Loucy (cell line): ENCODE data around the gene WIPF2.

Experiments used
- H2AFZ ChIP-seq: fragments of 200-600 bp; sonication (generic); 2 replicates; pipeline ENCODE4 v1.6.0; 2016; ENCODE audit warnings: antibody characterized with exemption, mild to moderate bottlenecking, low read length, moderate library complexity
- H3F3A ChIP-seq: fragments of 200-600 bp; 2 replicates; pipeline ENCODE4 v1.6.0; 2016; ENCODE audit warnings: antibody characterized with exemption, low read depth, mild to moderate bottlenecking
- H3K27me3 ChIP-seq: fragments of 200-600 bp; sonication (generic); 2 replicates; pipeline ENCODE4 v1.6.1; 2014; ENCODE audit warnings: low read length, mild to moderate bottlenecking; ENCODE audit not compliant: insufficient read depth, poor library complexity, severe bottlenecking
- H3K36me3 ChIP-seq: fragments of 200-600 bp; sonication (generic); 2 replicates; pipeline ENCODE4 v1.6.1; 2016; ENCODE audit warnings: low read length; ENCODE audit not compliant: insufficient read depth
- H3K4me1 ChIP-seq: fragments of 200-600 bp; sonication (generic); 2 replicates; pipeline ENCODE4 v1.5.1; 2014; ENCODE audit warnings: low read length, mild to moderate bottlenecking; ENCODE audit not compliant: insufficient read depth, poor library complexity, severe bottlenecking
- H3K4me2 ChIP-seq: fragments of 200-600 bp; sonication (generic); 2 replicates; pipeline ENCODE4 v1.6.0; 2014; ENCODE audit warnings: antibody characterized with exemption, low read length, low read depth, mild to moderate bottlenecking; ENCODE audit not compliant: poor library complexity, severe bottlenecking
- H3K4me3 ChIP-seq: fragments of 200-600 bp; sonication (generic); 2 replicates; pipeline ENCODE4 v1.5.1; 2014; ENCODE audit warnings: low read length, mild to moderate bottlenecking, mixed read lengths; ENCODE audit not compliant: poor library complexity, severe bottlenecking
- H3K79me2 ChIP-seq: fragments of 200-600 bp; sonication (generic); 2 replicates; pipeline ENCODE4 v1.6.1; 2014; ENCODE audit warnings: low read length; ENCODE audit not compliant: insufficient read depth
- H3K9ac ChIP-seq: fragments of 200-600 bp; sonication (generic); 2 replicates; pipeline ENCODE4 v1.6.0; 2014; ENCODE audit warnings: mild to moderate bottlenecking, low read depth, low read length, moderate library complexity; ENCODE audit not compliant: poor library complexity, severe bottlenecking
- H3K9me2 ChIP-seq: fragments of 200-600 bp; sonication (generic); replicated peaks from 2 replicates; pipeline ENCODE4 v1.6.1; 2016; ENCODE audit warnings: low read depth, low read length, mixed read lengths
- H3K9me3 ChIP-seq: fragments of 200-600 bp; sonication (generic); 2 replicates; pipeline ENCODE4 v1.6.1; 2014; ENCODE audit warnings: mild to moderate bottlenecking, antibody characterized with exemption, low read length, low read depth; ENCODE audit not compliant: insufficient read depth
- H4K20me1 ChIP-seq: fragments of 200-600 bp; sonication (generic); 2 replicates; pipeline ENCODE4 v1.6.0; 2014; ENCODE audit warnings: antibody characterized with exemption, low read length, mild to moderate bottlenecking; ENCODE audit not compliant: insufficient read depth, poor library complexity, severe bottlenecking
- CTCF ChIP-seq: fragments of 200-600 bp; sonication (generic); conservative IDR thresholded peaks from 2 replicates; pipeline ENCODE4 v1.5.1; 2014; ENCODE audit warnings: mild to moderate bottlenecking, antibody characterized with exemption, low read length
- EZH2phosphoT487 ChIP-seq: fragments of 200-600 bp; IDR thresholded peaks from 2 replicates; pipeline ENCODE4 v1.6.1; 2018; ENCODE audit warnings: antibody characterized with exemption, mild to moderate bottlenecking, moderate library complexity, borderline replicate concordance

The WIPF2 gene

GRCh38 chr17:40320756-40321523, 101.8 kb downstream of the WIPF2 start:
- Histone ChIP-seq H2AFZ (no peak overlapping the region), H3F3A (no peaks in the 10 kb centered on the region), H3K4me3 (peak overlapping the region; percentile 95), H3K4me1 (peaks cover 85% of the 10 kb centered on the region), H3K79me2 (peaks cover 74% of the 10 kb centered on the region), H3K9ac (peak overlapping the region; percentile 82), H3K36me3 (no peaks in the 10 kb centered on the region), H4K20me1 (peaks cover 28% of the 10 kb centered on the region), H3K27me3 (no peaks in the 10 kb centered on the region), H3K9me3 (no peaks in the 10 kb centered on the region), H3K4me2 (peak overlapping the region; percentile 97), H3K9me2 (no peaks in the 10 kb centered on the region)
- TF ChIP-seq EZH2phosphoT487 = no peak
- no peak for TF ChIP-seq CTCF

DNA sequence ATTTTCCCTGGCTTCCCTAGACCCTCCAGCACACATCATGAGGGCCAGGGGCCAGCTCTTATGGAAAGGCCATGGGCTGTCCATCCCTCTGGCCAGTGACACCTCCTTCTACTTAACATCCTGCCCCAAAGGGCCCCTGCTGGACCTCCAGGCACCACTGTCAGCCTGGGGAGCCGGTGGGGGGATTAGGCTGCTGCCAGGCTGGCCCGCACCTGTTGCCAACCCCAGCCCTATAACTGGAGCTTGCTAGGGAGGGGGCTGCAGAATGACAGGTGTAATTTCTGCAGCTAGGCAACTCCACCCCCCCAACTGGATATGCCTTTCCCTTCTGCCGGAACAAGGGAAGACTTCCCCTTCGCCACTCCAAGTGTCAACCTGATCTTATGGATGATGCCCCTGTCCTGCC, 102.4 kb downstream of the WIPF2 start:
- TF ChIP-seq CTCF = no peak
- TF ChIP-seq EZH2phosphoT487 = no peak
- Histone ChIP-seq H3K36me3 (no peaks in the 10 kb centered on the region), H2AFZ (no peak overlapping the region), H4K20me1 (peaks cover 33% of the 10 kb centered on the region), H3K79me2 (peaks cover 80% of the 10 kb centered on the region), H3K4me1 (peaks cover 85% of the 10 kb centered on the region), H3K9me3 (no peaks in the 10 kb centered on the region), H3K9ac (peak overlapping the region; percentile 82), H3K4me2 (peak overlapping the region; percentile 97), H3K4me3 (peak overlapping the region; percentile 95), H3K27me3 (no peaks in the 10 kb centered on the region), H3F3A (no peaks in the 10 kb centered on the region), H3K9me2 (no peaks in the 10 kb centered on the region)

GRCh38 chr17:40321961-40322357, 102.9 kb downstream of the WIPF2 start:
- Histone ChIP-seq H3F3A (no peaks in the 10 kb centered on the region), H3K4me1 (peaks cover 85% of the 10 kb centered on the region), H3K9me3 (no peaks in the 10 kb centered on the region), H3K27me3 (no peaks in the 10 kb centered on the region), H3K4me2 (peak overlapping the region; percentile 97), H3K79me2 (peaks cover 83% of the 10 kb centered on the region), H2AFZ (no peak overlapping the region), H3K36me3 (no peaks in the 10 kb centered on the region), H3K9ac (peak overlapping the region; percentile 82), H3K9me2 (no peaks in the 10 kb centered on the region), H4K20me1 (peaks cover 38% of the 10 kb centered on the region), H3K4me3 (peak overlapping the region; percentile 95)
- TF ChIP-seq CTCF = no peak
- no peak for TF ChIP-seq EZH2phosphoT487
